Glomerular endothelial cell (primary cell): ENCODE measurements around the gene CLIP3. TPM values are rescaled to one million over a fixed set of nuclear protein-coding genes. Genes with fewer than 3 reads are reported as not detected.
"Not testable (repeated sequence)": the region's sequence is repeated elsewhere in the genome, so short reads cannot be mapped to it uniquely, and the experiment has no call there.

Experiments
- DNase-seq: peaks from one replicate; pipeline ENCODE4 v3.0.0-alpha.2; 2011; ENCODE audit warnings: low read depth, low spot score; ENCODE audit errors: extremely low read depth
- total RNA-seq: library from RNA; depleted of rRNA; stranded (reverse); fragments of >200 nt; gene quantifications from 2 replicates; pipeline ENCODE4 v1.2.3, GENCODE V29; 2015

Gene CLIP3
- total RNA-seq, 1 donor from 2014 or later: 14.0 TPM

- DNase-seq: no peak
Observed at GRCh38 chr19:36049080-36049698, 16.5 kb upstream of the CLIP3 start.

GRCh38 chr19:36047835-36048234 lies 15.2 kb upstream of the CLIP3 start:
- DNase-seq: no peak

- no peak for DNase-seq
Observed at GRCh38 chr19:36046443-36047050, 13.9 kb upstream of the CLIP3 start.

GRCh38 chr19:36043952-36044351 lies 11.3 kb upstream of the CLIP3 start:
- DNase-seq: no peak

- DNase-seq: no peak
Observed at GRCh38 chr19:36041831-36042230, 9.2 kb upstream of the CLIP3 start.

- not testable (repeated sequence) for DNase-seq
Observed at GRCh38 chr19:36041092-36041491, 8.4 kb upstream of the CLIP3 start.

- no peak for DNase-seq
Observed at GRCh38 chr19:36040495-36040894, 7.8 kb upstream of the CLIP3 start.

GRCh38 chr19:36031308-36031707 lies 1.4 kb downstream of the CLIP3 start:
- no peak for DNase-seq

- no peak for DNase-seq
Observed at GRCh38 chr19:36030264-36031148, 2.2 kb downstream of the CLIP3 start.

- no peak for DNase-seq
Observed at GRCh38 chr19:36028313-36029041, 4.2 kb downstream of the CLIP3 start.

- DNase-seq: no peak
Observed at GRCh38 chr19:36027696-36028095, 5.0 kb downstream of the CLIP3 start.

- no peak for DNase-seq
Observed at GRCh38 chr19:36026091-36026876, 6.4 kb downstream of the CLIP3 start.

- DNase-seq: no peak
Observed at GRCh38 chr19:36025541-36025940, 7.1 kb downstream of the CLIP3 start.

GRCh38 chr19:36023432-36023831 lies 9.2 kb downstream of the CLIP3 start:
- no peak for DNase-seq

GRCh38 chr19:36019061-36019670 lies 13.5 kb downstream of the CLIP3 start:
- DNase-seq: no peak

GRCh38 chr19:36014012-36014924 lies 18.4 kb downstream of the CLIP3 start, which contains the start of gene ALKBH6:
Gene ALKBH6, minus strand, starts transcription at chr19:36014213. Its CDS starts 816 bp downstream, at chr19:36013397.
- DNase-seq: peak; percentile 74

- DNase-seq: no peak
Observed at GRCh38 chr19:36013280-36014011, 19.2 kb downstream of the CLIP3 start.

- DNase-seq: no peak
Observed at GRCh38 chr19:36010402-36010801, 22.3 kb downstream of the CLIP3 start.
